Measurements from ENCODE around the gene DCAF12.

- no peak for TF ChIP-seq TAF1 (IDR thresholded peaks at IDR 0.05; ENCODE audit: borderline replicate concordance, low read depth, low read length)
- no peak for TF ChIP-seq POLR2A (IDR thresholded peaks at IDR 0.05; ENCODE audit: low read depth, low read length)
Observed at GRCh38 chr9:34169125-34169524, 42.6 kb upstream of the DCAF12 start.
